Renal pelvis (tissue), 4 donors: ENCODE results near the gene TRMT61A. TPM values are rescaled to one million over a fixed set of nuclear protein-coding genes. Genes with fewer than 3 reads are reported as not detected.
A peak's percentile ranks its signal among the peaks of the same experiment; 100 is the strongest.

Experiments
- DNase-seq: peaks from one replicate; pipeline ENCODE4 v3.0.0-alpha.2; 2013
- polyA plus RNA-seq, 3 donors: library from polyadenylated mRNA; unstranded; fragments of 120-200 nt; gene quantifications; one replicate each; pipeline ENCODE4 v1.2.1, GENCODE V29; 2013; ENCODE audit not compliant: insufficient read length in 3 of 3

Gene TRMT61A
- polyA plus RNA-seq, 3 donors: 8.9 to 10.5 (median 9.1) TPM

DNA sequence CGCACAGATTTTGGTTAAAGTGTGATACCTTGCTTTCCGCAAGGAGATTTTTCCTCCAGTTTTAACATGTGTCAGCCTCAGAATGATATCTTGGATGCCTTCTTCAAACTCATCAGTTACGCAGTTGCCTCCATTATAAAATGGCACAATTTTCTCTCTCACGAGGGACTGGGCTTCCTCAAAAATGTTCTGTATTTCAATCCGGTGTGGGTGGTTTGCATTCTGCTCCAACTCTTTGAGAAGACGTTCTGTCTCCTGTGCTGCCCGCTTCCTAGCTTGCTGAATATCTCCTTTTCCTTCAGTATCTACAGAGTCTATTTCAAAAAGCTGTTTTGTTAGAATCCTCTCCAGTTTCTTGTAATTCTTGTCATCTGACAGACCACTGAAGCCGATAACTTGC, 31.7 kb downstream of the TRMT61A start:
- DNase-seq: no peak

GRCh38 chr14:103561381-103562178, 32.6 kb downstream of the TRMT61A start:
- no peak for DNase-seq

- no peak for DNase-seq
These were observed 33.1 kb downstream of the TRMT61A start for GRCh38 chr14:103562179-103562428.

DNA sequence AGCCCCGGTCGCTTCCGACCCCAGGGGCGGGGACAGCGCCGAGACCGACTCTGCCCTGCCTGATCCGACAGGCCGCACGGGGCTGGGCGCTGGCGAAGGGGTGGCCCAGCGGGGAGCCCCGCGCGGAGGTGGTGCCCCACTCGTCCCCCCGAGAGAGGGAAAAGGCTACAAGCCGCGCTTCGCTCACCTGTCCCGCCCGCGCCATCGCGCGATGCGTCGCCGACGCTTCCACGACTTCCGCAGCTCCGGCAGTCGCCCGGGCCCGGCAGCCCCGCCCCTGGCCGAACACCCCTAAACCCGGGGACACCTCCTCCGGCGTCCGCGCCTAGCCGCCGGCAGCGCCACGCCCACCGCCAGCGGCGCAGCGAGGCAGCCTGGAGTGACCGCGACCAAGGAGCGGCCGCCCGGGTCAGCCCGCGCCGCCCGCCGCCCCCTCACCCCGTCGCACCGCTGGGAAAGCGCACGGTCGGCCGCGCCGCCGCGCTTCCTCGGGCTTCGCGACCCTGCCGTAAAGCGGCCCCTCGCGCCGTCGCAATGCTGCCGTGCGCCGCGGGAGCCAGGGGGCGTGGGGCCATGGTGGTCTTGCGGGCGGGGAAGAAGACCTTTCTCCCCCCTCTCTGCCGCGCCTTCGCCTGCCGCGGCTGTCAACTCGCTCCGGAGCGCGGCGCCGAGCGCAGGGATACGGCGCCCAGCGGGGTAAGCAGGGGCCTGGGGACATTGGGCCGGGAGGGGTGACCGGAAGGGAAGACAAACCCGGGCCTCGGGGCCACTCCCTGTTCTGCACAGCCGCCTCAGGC, 33.6 kb downstream of the TRMT61A start, which contains the start of the genes BAG5 and COA8:
Gene BAG5 (minus strand): TSS at position 229 of the 797 bp plus-strand sequence. CDS start 1,493 bp downstream, outside the sequence.
Gene COA8 (plus strand): TSS at position 532 of the 797 bp plus-strand sequence. CDS start 42 bp downstream, at position 574.
- DNase-seq: peak; percentile 83

- DNase-seq: no peak
These were observed 34.2 kb downstream of the TRMT61A start for GRCh38 chr14:103563226-103563620.

- DNase-seq: no peak
These were observed 35.0 kb downstream of the TRMT61A start for GRCh38 chr14:103563844-103564505.

- no peak for DNase-seq
These were observed 40.0 kb downstream of the TRMT61A start for GRCh38 chr14:103568952-103569351.

- no peak for DNase-seq
These were observed 40.4 kb downstream of the TRMT61A start for GRCh38 chr14:103569408-103569807.

GRCh38 chr14:103574104-103574503, 45.1 kb downstream of the TRMT61A start:
- DNase-seq: no peak

GRCh38 chr14:103574707-103575285, 45.8 kb downstream of the TRMT61A start:
- no peak for DNase-seq

DNA sequence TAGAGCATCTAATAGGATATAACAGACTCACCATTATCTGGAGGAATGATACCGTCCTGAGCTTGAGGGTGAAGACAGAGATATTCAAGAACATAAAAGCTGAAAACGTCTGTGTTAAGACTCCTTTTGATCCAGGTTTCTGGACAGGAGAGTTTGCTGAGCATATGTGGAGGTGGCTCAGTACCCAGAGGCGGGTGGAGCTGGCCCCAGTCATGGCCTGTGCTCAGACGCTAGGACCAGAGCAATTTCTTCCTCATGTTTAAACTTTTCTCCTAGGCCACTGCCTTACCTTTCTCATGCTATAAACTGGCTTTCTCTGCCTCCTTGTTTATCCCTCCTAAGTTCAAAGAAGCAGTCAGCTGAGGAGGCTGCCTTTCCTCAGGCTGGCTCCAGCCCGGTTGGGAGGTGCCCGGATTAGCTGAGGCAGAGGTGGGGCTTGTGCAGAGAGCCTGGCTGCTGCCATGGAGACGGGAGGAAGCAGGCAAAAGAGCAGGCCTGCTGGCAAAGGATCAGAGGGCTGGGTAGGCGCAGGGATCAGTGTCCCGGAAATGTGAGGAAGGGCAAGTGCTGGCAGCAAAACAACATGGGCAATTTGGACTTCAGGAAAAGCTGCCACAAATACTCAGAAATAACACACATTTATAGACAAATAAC, 47.5 kb downstream of the TRMT61A start:
- DNase-seq: peak; percentile 88

- no peak for DNase-seq
These were observed 49.5 kb downstream of the TRMT61A start for GRCh38 chr14:103578401-103579075.

DNA sequence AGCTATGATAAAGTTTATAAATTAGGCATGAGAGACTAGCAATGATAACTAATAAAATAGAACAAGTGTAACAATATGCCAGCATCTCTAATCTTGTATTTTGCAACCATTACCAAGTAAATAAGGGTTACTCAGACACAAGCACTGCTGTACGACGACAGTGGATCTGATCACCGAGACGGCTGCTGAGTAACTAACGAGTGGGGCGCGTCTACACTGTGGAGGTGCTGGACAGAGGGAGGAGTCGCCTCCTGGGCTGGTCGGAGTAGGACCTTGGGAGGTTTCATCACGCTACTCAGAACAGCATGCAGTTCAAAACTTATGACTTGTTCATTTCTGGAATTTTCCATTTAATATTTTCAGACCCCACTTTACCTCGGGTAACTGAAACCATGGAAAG, 52.2 kb downstream of the TRMT61A start:
- no peak for DNase-seq

GRCh38 chr14:103581954-103582703, 53.1 kb downstream of the TRMT61A start:
- no peak for DNase-seq

DNA sequence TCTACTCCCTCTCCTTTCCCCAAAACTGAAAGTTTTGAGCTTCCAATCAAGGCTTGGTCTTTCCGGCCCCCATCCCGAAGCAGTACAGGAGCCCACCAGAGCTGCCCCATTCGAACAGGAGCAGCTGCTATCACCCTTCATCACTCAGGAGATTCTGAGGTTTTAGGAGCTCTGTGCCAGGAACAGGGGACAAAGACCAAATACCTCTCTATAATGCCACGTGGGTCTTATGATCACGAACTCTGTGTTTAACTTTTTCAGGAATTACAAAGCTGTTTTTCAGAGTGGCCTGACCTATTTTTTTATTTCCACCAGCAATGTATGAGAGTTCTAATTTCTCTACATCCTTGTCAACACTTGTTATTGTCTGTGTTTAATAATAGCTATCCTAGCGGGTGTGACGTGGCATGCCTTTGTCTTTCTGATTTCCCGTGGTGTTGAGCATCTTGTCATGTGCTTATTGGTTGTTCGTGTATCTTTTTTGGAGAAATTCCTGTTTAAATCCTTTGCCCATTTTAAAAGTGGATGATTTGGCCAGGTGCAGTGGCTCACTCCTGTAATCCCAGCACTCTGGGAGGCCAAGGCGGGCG, 55.4 kb downstream of the TRMT61A start:
- DNase-seq: no peak
